ENCODE measurements around the gene TBC1D2B.

The TBC1D2B gene

GRCh38 chr15:78108300-78109084 lies 31.0 kb upstream of the TBC1D2B start:
- peak; percentile 89 for DNase-seq
- H2BK12ac ChIP-seq (ENCODE audit: low read length in 2 of 2), result no peak overlapping the region
- no peak overlapping the region for H3K27ac ChIP-seq (ENCODE audit: low read length, poor library complexity, severe bottlenecking)
- no peak overlapping the region for H2AFZ ChIP-seq (ENCODE audit: low read depth, low read length)
- H3K9me3 ChIP-seq (ENCODE audit: control insufficient read depth, low read length), result no peaks in the 10 kb centered on the region
- H3K36me3 ChIP-seq (ENCODE audit: control insufficient read depth in 1 of 2, insufficient read depth in 2 of 2, low read depth in 1 of 2, low read length in 2 of 2), result peaks cover 0 to 16% of the 10 kb centered on the region in 2 experiments
- WGBS, result 38% methylated on average over 11 of the region's 11 CpGs
- H4K91ac ChIP-seq (ENCODE audit: low read length), result no peak overlapping the region
- H3K27me3 ChIP-seq (ENCODE audit: control insufficient read depth in 1 of 2, insufficient read depth in 1 of 2, low read length in 2 of 2), result peaks cover 0 to 18% of the 10 kb centered on the region in 2 experiments
- H3K4me3 ChIP-seq (ENCODE audit: insufficient read depth in 1 of 2, low read depth in 1 of 2, low read length in 2 of 2), result no peak overlapping the region
- no peak overlapping the region for H3K9ac ChIP-seq (ENCODE audit: low read length)
- peaks cover 29% of the 10 kb centered on the region for H3K4me1 ChIP-seq (ENCODE audit: control insufficient read depth, insufficient read depth, low read depth, low read length)
- no peak overlapping the region for H3K4ac ChIP-seq (ENCODE audit: low read depth in 1 of 2, low read length in 2 of 2)
- H3K4me2 ChIP-seq (ENCODE audit: low read length, poor library complexity, severe bottlenecking), result no peak overlapping the region
- H3K18ac ChIP-seq (ENCODE audit: low read depth in 1 of 2, low read length in 2 of 2), result no peak overlapping the region
- peak overlapping the region; percentile 55 for H2AK5ac ChIP-seq (ENCODE audit: low read length, severe bottlenecking)
- H2BK15ac ChIP-seq (ENCODE audit: low read depth, poor library complexity, severe bottlenecking), result no peak overlapping the region
- H3K14ac ChIP-seq (ENCODE audit: low read length in 2 of 2), result no peak overlapping the region
- H3K79me1 ChIP-seq (replicated peaks; ENCODE audit: low read length, poor library complexity, severe bottlenecking), result no peaks in the 10 kb centered on the region
- no peak overlapping the region for H3K23ac ChIP-seq (ENCODE audit: low read length in 2 of 2)
- H4K8ac ChIP-seq (ENCODE audit: low read length), result no peak overlapping the region
- no peak overlapping the region for H2BK120ac ChIP-seq (ENCODE audit: low read depth, low read length)
- no peak overlapping the region for H2BK5ac ChIP-seq (ENCODE audit: low read depth, low read length, poor library complexity, severe bottlenecking)

GRCh38 chr15:78107471-78107870 lies 30.0 kb upstream of the TBC1D2B start:
- H2BK5ac ChIP-seq (ENCODE audit: low read depth, low read length, poor library complexity, severe bottlenecking), result no peak overlapping the region
- peak overlapping the region; percentile 9 for H2BK15ac ChIP-seq (ENCODE audit: low read depth, poor library complexity, severe bottlenecking)
- no peak overlapping the region for H3K14ac ChIP-seq (ENCODE audit: low read length in 2 of 2)
- peak overlapping the region; percentile 63 for H2AK5ac ChIP-seq (ENCODE audit: low read length, severe bottlenecking)
- H3K18ac ChIP-seq (ENCODE audit: low read depth in 1 of 2, low read length in 2 of 2), result peak overlapping the region in 1 of 2 experiments; percentile 18
- no peak for DNase-seq
- H3K23ac ChIP-seq (ENCODE audit: low read length in 2 of 2), result no peak overlapping the region
- H3K4ac ChIP-seq (ENCODE audit: low read depth in 1 of 2, low read length in 2 of 2), result no peak overlapping the region
- no peaks in the 10 kb centered on the region for H3K9me3 ChIP-seq (ENCODE audit: control insufficient read depth, low read length)
- H3K4me2 ChIP-seq (ENCODE audit: low read length, poor library complexity, severe bottlenecking), result no peak overlapping the region
- H4K8ac ChIP-seq (ENCODE audit: low read length), result no peak overlapping the region
- no peak overlapping the region for H2BK12ac ChIP-seq (ENCODE audit: low read length in 2 of 2)
- peaks cover 29% of the 10 kb centered on the region for H3K4me1 ChIP-seq (ENCODE audit: control insufficient read depth, insufficient read depth, low read depth, low read length)
- peaks cover 0 to 26% of the 10 kb centered on the region in 2 experiments for H3K27me3 ChIP-seq (ENCODE audit: control insufficient read depth in 1 of 2, insufficient read depth in 1 of 2, low read length in 2 of 2)
- H4K91ac ChIP-seq (ENCODE audit: low read length), result peak overlapping the region; percentile 45
- no peak overlapping the region for H3K4me3 ChIP-seq (ENCODE audit: insufficient read depth in 1 of 2, low read depth in 1 of 2, low read length in 2 of 2)
- H2AFZ ChIP-seq (ENCODE audit: low read depth, low read length), result no peak overlapping the region
- no peaks in the 10 kb centered on the region for H3K79me1 ChIP-seq (replicated peaks; ENCODE audit: low read length, poor library complexity, severe bottlenecking)
- WGBS, result 93% methylated on average over 8 of the region's 8 CpGs
- H2BK120ac ChIP-seq (ENCODE audit: low read depth, low read length), result no peak overlapping the region
- H3K36me3 ChIP-seq (ENCODE audit: control insufficient read depth in 1 of 2, insufficient read depth in 2 of 2, low read depth in 1 of 2, low read length in 2 of 2), result peaks cover 0 to 16% of the 10 kb centered on the region in 2 experiments
- no peak overlapping the region for H3K9ac ChIP-seq (ENCODE audit: low read length)
- H3K27ac ChIP-seq (ENCODE audit: low read length, poor library complexity, severe bottlenecking), result no peak overlapping the region

GRCh38 chr15:78105476-78106241 lies 28.1 kb upstream of the TBC1D2B start:
- Histone ChIP-seq H2AFZ (ENCODE audit: low read depth, low read length) (no peak overlapping the region), H4K8ac (ENCODE audit: low read length) (peak overlapping the region; percentile 12), H3K23ac (ENCODE audit: low read length in 2 of 2) (no peak overlapping the region), H2AK5ac (ENCODE audit: low read length, severe bottlenecking) (peak overlapping the region; percentile 30), H3K4ac (ENCODE audit: low read depth in 1 of 2, low read length in 2 of 2) (peak overlapping the region in 1 of 2 experiments; percentile 44), H3K9ac (ENCODE audit: low read length) (no peak overlapping the region), H3K14ac (ENCODE audit: low read length in 2 of 2) (peak overlapping the region in 1 of 2 experiments; percentile 46), H3K27ac (ENCODE audit: low read length, poor library complexity, severe bottlenecking) (no peak overlapping the region), H2BK5ac (ENCODE audit: low read depth, low read length, poor library complexity, severe bottlenecking) (no peak overlapping the region), H3K4me1 (ENCODE audit: control insufficient read depth, insufficient read depth, low read depth, low read length) (peaks cover 23% of the 10 kb centered on the region), H3K9me3 (ENCODE audit: control insufficient read depth, low read length) (no peaks in the 10 kb centered on the region), H3K27me3 (ENCODE audit: control insufficient read depth in 1 of 2, insufficient read depth in 1 of 2, low read length in 2 of 2) (peaks cover 0 to 26% of the 10 kb centered on the region in 2 experiments), H3K18ac (ENCODE audit: low read depth in 1 of 2, low read length in 2 of 2) (peak overlapping the region in 1 of 2 experiments; percentile 67), H3K4me2 (ENCODE audit: low read length, poor library complexity, severe bottlenecking) (no peak overlapping the region), H3K4me3 (ENCODE audit: insufficient read depth in 1 of 2, low read depth in 1 of 2, low read length in 2 of 2) (no peak overlapping the region), H2BK12ac (ENCODE audit: low read length in 2 of 2) (peak overlapping the region; percentile 49 to 68), H4K91ac (ENCODE audit: low read length) (peak overlapping the region; percentile 57), H3K36me3 (ENCODE audit: control insufficient read depth in 1 of 2, insufficient read depth in 2 of 2, low read depth in 1 of 2, low read length in 2 of 2) (peaks cover 0 to 13% of the 10 kb centered on the region in 2 experiments), H2BK120ac (ENCODE audit: low read depth, low read length) (peak overlapping the region; percentile 1), H3K79me1 (replicated peaks; ENCODE audit: low read length, poor library complexity, severe bottlenecking) (no peaks in the 10 kb centered on the region), H2BK15ac (ENCODE audit: low read depth, poor library complexity, severe bottlenecking) (no peak overlapping the region)
- DNase-seq, result no peak
- 93% methylated on average over 16 of the region's 16 CpGs for WGBS

All from mesenchymal stem cell (in vitro differentiated cells and primary cell).